Body of pancreas (tissue), 4 donors: ENCODE data around the gene ASB14.

ENCODE experiments used
- POLR2A ChIP-seq, 3 donors: fragments of 450-650 bp; IDR thresholded peaks; one replicate each; pipeline ENCODE4 v1.6.1; 2016; ENCODE audit warnings: antibody characterized with exemption in 3 of 3, mild to moderate bottlenecking in 2 of 3
- TF ChIP-seq, protein P1 (sequence below), 7 experiments: fragments of 450-650 bp in 4 of 7; fragments of 200-600 bp in 3 of 7; sonication (generic) in 3 of 7; IDR thresholded peaks; one replicate each; pipeline ENCODE4 v1.5.1; 2016 to 2019; ENCODE audit warnings: antibody characterized with exemption in 7 of 7

DNA sequence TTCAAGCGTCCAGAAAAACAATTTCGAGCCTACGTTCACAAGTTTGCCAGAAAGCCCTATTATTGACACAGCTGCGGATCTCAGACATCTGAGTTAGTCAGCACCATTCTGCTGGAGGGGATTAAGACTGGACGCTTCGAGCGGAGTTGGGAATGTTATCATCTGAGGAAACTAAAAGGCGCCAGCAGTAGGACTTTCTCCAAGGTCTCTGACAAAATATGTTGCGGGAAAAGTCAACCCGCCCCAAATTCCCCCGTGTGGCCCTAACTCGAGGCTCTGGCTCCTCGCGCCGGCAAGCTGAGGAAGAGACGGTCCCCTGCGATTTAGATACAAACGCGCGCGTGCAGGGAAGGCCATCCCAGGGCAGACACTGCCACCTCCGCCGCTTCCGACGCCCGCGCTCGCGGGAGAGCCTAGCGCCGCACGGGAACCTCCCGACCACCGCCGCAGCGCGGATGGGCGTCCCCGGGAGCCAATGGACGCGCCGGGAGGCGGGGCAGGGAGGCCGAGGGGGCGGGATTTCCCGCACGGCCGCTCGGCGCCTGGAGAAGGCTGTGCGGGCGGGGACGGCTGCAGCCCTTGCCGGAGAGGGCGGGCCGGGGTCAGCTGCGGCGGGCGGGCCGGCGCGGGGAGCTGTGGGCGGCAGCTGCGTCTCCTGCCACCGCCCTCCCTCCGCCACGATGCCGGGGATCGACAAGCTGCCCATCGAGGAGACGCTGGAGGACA lies 65.1 kb downstream of the ASB14 start, which contains the start of gene APPL1:
- TF ChIP-seq, protein P1, sequence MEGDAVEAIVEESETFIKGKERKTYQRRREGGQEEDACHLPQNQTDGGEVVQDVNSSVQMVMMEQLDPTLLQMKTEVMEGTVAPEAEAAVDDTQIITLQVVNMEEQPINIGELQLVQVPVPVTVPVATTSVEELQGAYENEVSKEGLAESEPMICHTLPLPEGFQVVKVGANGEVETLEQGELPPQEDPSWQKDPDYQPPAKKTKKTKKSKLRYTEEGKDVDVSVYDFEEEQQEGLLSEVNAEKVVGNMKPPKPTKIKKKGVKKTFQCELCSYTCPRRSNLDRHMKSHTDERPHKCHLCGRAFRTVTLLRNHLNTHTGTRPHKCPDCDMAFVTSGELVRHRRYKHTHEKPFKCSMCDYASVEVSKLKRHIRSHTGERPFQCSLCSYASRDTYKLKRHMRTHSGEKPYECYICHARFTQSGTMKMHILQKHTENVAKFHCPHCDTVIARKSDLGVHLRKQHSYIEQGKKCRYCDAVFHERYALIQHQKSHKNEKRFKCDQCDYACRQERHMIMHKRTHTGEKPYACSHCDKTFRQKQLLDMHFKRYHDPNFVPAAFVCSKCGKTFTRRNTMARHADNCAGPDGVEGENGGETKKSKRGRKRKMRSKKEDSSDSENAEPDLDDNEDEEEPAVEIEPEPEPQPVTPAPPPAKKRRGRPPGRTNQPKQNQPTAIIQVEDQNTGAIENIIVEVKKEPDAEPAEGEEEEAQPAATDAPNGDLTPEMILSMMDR (IDR thresholded peaks at IDR 0.05) = peak in 1 of 7 experiments; percentile 10
- peak; percentile 72 to 90 (median 84) for TF ChIP-seq POLR2A (IDR thresholded peaks at IDR 0.05)
